Smooth muscle cell (in vitro differentiated cells): ENCODE measurements around the gene LRRC56. TPM values are rescaled to one million over a fixed set of nuclear protein-coding genes. Genes with fewer than 3 reads are reported as not detected.

ENCODE experiments used
- DNase-seq: peaks from one replicate; lab custom pipeline; 2025; ENCODE audit not compliant: unreplicated experiment; lab: John Stamatoyannopoulos, UW
- H2AFZ ChIP-seq: fragments of 200-600 bp; sonication (generic); 2 replicates; pipeline ENCODE4 v1.6.0; 2016; ENCODE audit warnings: antibody characterized with exemption, low read depth, mild to moderate bottlenecking
- H3F3A ChIP-seq: fragments of 200-600 bp; sonication (generic); 2 replicates; pipeline ENCODE4 v1.6.0; 2017; ENCODE audit warnings: antibody characterized with exemption, low read depth
- H3K27ac ChIP-seq: fragments of 200-600 bp; sonication (generic); 2 replicates; pipeline ENCODE4 v1.5.1; 2016; ENCODE audit warnings: low read depth, mild to moderate bottlenecking
- H3K27me3 ChIP-seq: fragments of 200-600 bp; sonication (generic); 2 replicates; pipeline ENCODE4 v1.6.1; 2016; ENCODE audit warnings: low read depth, mild to moderate bottlenecking
- H3K36me3 ChIP-seq: fragments of 200-600 bp; sonication (generic); 2 replicates; pipeline ENCODE4 v1.5.1; 2016; ENCODE audit warnings: low read depth
- H3K4me1 ChIP-seq: fragments of 200-600 bp; sonication (generic); 2 replicates; pipeline ENCODE4 v1.5.1; 2016; ENCODE audit warnings: low read depth
- H3K4me2 ChIP-seq: fragments of 200-600 bp; sonication (generic); 2 replicates; pipeline ENCODE4 v1.6.0; 2016; ENCODE audit warnings: mild to moderate bottlenecking
- H3K4me3 ChIP-seq: fragments of 200-600 bp; sonication (generic); 2 replicates; pipeline ENCODE4 v1.5.1; 2016; ENCODE audit warnings: mild to moderate bottlenecking
- H3K79me2 ChIP-seq: fragments of 200-600 bp; sonication (generic); 2 replicates; pipeline ENCODE4 v1.6.0; 2016; ENCODE audit warnings: low read depth, mild to moderate bottlenecking
- H3K9ac ChIP-seq: fragments of 200-600 bp; sonication (generic); 2 replicates; pipeline ENCODE4 v1.6.0; 2016; ENCODE audit warnings: low read depth
- H3K9me3 ChIP-seq: fragments of 200-600 bp; sonication (generic); replicated peaks from 2 replicates; pipeline ENCODE4 v1.5.1; 2016; ENCODE audit warnings: low read depth
- H4K20me1 ChIP-seq: fragments of 200-600 bp; sonication (generic); 2 replicates; pipeline ENCODE4 v1.6.0; 2016; ENCODE audit warnings: low read depth
- CTCF ChIP-seq: fragments of 200-600 bp; sonication (generic); IDR thresholded peaks from 2 replicates; pipeline ENCODE4 v1.5.1; 2017; ENCODE audit warnings: borderline replicate concordance, mild to moderate bottlenecking, antibody characterized with exemption; ENCODE audit not compliant: insufficient read depth, poor library complexity, severe bottlenecking
- WGBS: methylation state at CpG from one replicate; pipeline ENCODE4 v1.1.7; 2016; ENCODE audit warnings: low lambda C conversion rate; 5-methylcytosine and 5-hydroxymethylcytosine counted together
- polyA plus RNA-seq: library from polyadenylated mRNA; unstranded; fragments of >200 nt; fragmentation: Nextera tagmentation; extraction: Ambion mirVana; gene quantifications from 2 replicates; pipeline ENCODE4 v1.2.1, GENCODE V29; 2016
- total RNA-seq: library from RNA; depleted of rRNA; stranded (reverse); fragments of >200 nt; gene quantifications from 2 replicates; pipeline ENCODE4 v1.2.3, GENCODE V29; 2014

LRRC56 gene
- total and polyA plus RNA-seq, 2 experiments from 2014 or later: 0.31 to 1.5 TPM

- Histone ChIP-seq H3K27ac (peak overlapping the region; percentile 82), H3K36me3 (no peaks in the 10 kb centered on the region), H3F3A (peaks cover 3% of the 10 kb centered on the region), H3K4me1 (peaks cover 19% of the 10 kb centered on the region), H3K4me3 (peak overlapping the region; percentile 97), H3K4me2 (peak overlapping the region; percentile 99), H3K79me2 (peaks cover 58% of the 10 kb centered on the region), H4K20me1 (peaks cover 58% of the 10 kb centered on the region), H2AFZ (no peak overlapping the region), H3K27me3 (no peaks in the 10 kb centered on the region), H3K9ac (peak overlapping the region; percentile 97), H3K9me3 (no peaks in the 10 kb centered on the region)
- no peak for TF ChIP-seq CTCF
- DNase-seq: no peak
- WGBS: 83% methylated on average over 6 of the region's 6 CpGs
These were observed 40.2 kb downstream of the LRRC56 start for GRCh38 chr11:577611-577894.

GRCh38 chr11:578276-579035, 41.1 kb downstream of the LRRC56 start:
- peaks cover 67% of the 10 kb centered on the region for H3K79me2 ChIP-seq
- H3K4me1 ChIP-seq: peaks cover 19% of the 10 kb centered on the region
- peaks cover 3% of the 10 kb centered on the region for H3F3A ChIP-seq
- H3K27ac ChIP-seq: peak overlapping the region; percentile 82
- no peak overlapping the region for H2AFZ ChIP-seq
- H3K27me3 ChIP-seq: no peaks in the 10 kb centered on the region
- H3K9me3 ChIP-seq: no peaks in the 10 kb centered on the region
- H3K9ac ChIP-seq: no peak overlapping the region
- no peak for TF ChIP-seq CTCF
- DNase-seq: no peak
- WGBS: 85% methylated on average over 21 of the region's 21 CpGs
- no peaks in the 10 kb centered on the region for H3K36me3 ChIP-seq
- H3K4me2 ChIP-seq: peak overlapping the region; percentile 99
- peaks cover 66% of the 10 kb centered on the region for H4K20me1 ChIP-seq
- H3K4me3 ChIP-seq: peak overlapping the region; percentile 97

GRCh38 chr11:579830-580601, 42.7 kb downstream of the LRRC56 start:
- H3K4me2 ChIP-seq: no peak overlapping the region
- H3K4me1 ChIP-seq: peaks cover 10% of the 10 kb centered on the region
- WGBS: 87% methylated on average over 20 of the region's 20 CpGs
- no peak for TF ChIP-seq CTCF
- H3K9ac ChIP-seq: no peak overlapping the region
- H3K9me3 ChIP-seq: no peaks in the 10 kb centered on the region
- no peak overlapping the region for H3K4me3 ChIP-seq
- H3K36me3 ChIP-seq: no peaks in the 10 kb centered on the region
- peaks cover 78% of the 10 kb centered on the region for H3K79me2 ChIP-seq
- no peak overlapping the region for H3K27ac ChIP-seq
- H3F3A ChIP-seq: peaks cover 3% of the 10 kb centered on the region
- H2AFZ ChIP-seq: no peak overlapping the region
- peaks cover 81% of the 10 kb centered on the region for H4K20me1 ChIP-seq
- DNase-seq: no peak
- H3K27me3 ChIP-seq: no peaks in the 10 kb centered on the region
